GM10266 (cell line): ENCODE measurements around the gene MOSMO.

Experiments
- DNase-seq: peaks from one replicate; pipeline ENCODE4 v3.0.0; 2012; ENCODE audit errors: extremely low spot score
- CTCF ChIP-seq: IDR thresholded peaks from 2 replicates; pipeline ENCODE4 v1.5.1; 2012; ENCODE audit warnings: mild to moderate bottlenecking, low read depth; ENCODE audit not compliant: control insufficient read depth, insufficient read depth; ENCODE audit errors: missing control alignments

Gene MOSMO

GRCh38 chr16:21980032-21980431, 27.9 kb upstream of the MOSMO start:
- TF ChIP-seq CTCF = no peak
- DNase-seq = no peak

- TF ChIP-seq CTCF = no peak
- DNase-seq = no peak
Observed at GRCh38 chr16:21982108-21982507, 25.8 kb upstream of the MOSMO start.

- no peak for TF ChIP-seq CTCF
- DNase-seq = no peak
Observed at GRCh38 chr16:21984062-21984461, 23.8 kb upstream of the MOSMO start.

GRCh38 chr16:21985524-21985923, 22.4 kb upstream of the MOSMO start:
- no peak for TF ChIP-seq CTCF
- no peak for DNase-seq

GRCh38 chr16:21986692-21987246, 21.1 kb upstream of the MOSMO start:
- no peak for DNase-seq
- TF ChIP-seq CTCF = no peak

GRCh38 chr16:21987498-21987897, 20.4 kb upstream of the MOSMO start:
- no peak for TF ChIP-seq CTCF
- no peak for DNase-seq

- DNase-seq = no peak
- no peak for TF ChIP-seq CTCF
Observed at GRCh38 chr16:21989133-21989532, 18.8 kb upstream of the MOSMO start.
